CD14-positive monocyte (primary cell): ENCODE results near the gene ITPR2. TPM values are rescaled to one million over a fixed set of nuclear protein-coding genes. Genes with fewer than 3 reads are reported as not detected.

Experiments used
- DNase-seq, 3 donors: peaks; one replicate each; pipeline ENCODE4 v3.0.0-alpha.2; 2011 to 2022
- H2AFZ ChIP-seq: 2 replicates; pipeline ENCODE4 v1.6.0; 2012; ENCODE audit warnings: mild to moderate bottlenecking, low read depth, low read length, inconsistent platforms; ENCODE audit not compliant: insufficient read depth, poor library complexity, severe bottlenecking
- H3K27ac ChIP-seq, 2 donors: 1 replicate in 1 of 2; 2 replicates in 1 of 2; pipeline ENCODE4 v1.5.1; 2012 to 2013; ENCODE audit warnings: low read length in 2 of 2, control low read depth in 1 of 2, inconsistent platforms in 1 of 2, low read depth in 1 of 2, mild to moderate bottlenecking in 1 of 2
- H3K27me3 ChIP-seq, 2 donors: one replicate each; pipeline versions ENCODE4 v1.6.0 to v1.6.1; 2011 to 2013; ENCODE audit warnings: low read length in 2 of 2; ENCODE audit not compliant: control insufficient read depth in 2 of 2, insufficient read depth in 2 of 2
- H3K36me3 ChIP-seq, 2 donors: replicated peaks in 1 of 2; 1 replicate in 1 of 2; 2 replicates in 1 of 2; pipeline versions ENCODE4 v1.5.1 to v1.6.1; 2012 to 2013; ENCODE audit warnings: low read length in 2 of 2, control low read depth in 1 of 2, inconsistent platforms in 1 of 2, mild to moderate bottlenecking in 1 of 2; ENCODE audit not compliant: insufficient read depth in 2 of 2, control insufficient read depth in 1 of 2
- H3K4me1 ChIP-seq, 2 donors: 1 replicate in 1 of 2; 2 replicates in 1 of 2; pipeline versions ENCODE4 v1.5.1 to v1.6.1; 2012 to 2013; ENCODE audit warnings: low read length in 2 of 2, control low read depth in 1 of 2, inconsistent platforms in 1 of 2, mild to moderate bottlenecking in 1 of 2, moderate library complexity in 1 of 2; ENCODE audit not compliant: insufficient read depth in 2 of 2, control insufficient read depth in 1 of 2
- H3K4me2 ChIP-seq: replicated peaks from 2 replicates; pipeline ENCODE3; 2012; ENCODE audit warnings: low read length, moderate library complexity, mild to moderate bottlenecking; ENCODE audit not compliant: poor library complexity, severe bottlenecking; ENCODE audit errors: extremely low read depth
- H3K4me3 ChIP-seq, 3 experiments: fragments of 200-600 bp in 1 of 3; sonication (generic) in 1 of 3; replicated peaks in 1 of 3; 1 replicate in 2 of 3; 2 replicates in 1 of 3; pipeline ENCODE4 v1.5.1; 2011 to 2013; ENCODE audit warnings: low read length in 3 of 3, mild to moderate bottlenecking in 3 of 3, control low read depth in 2 of 3, low read depth in 2 of 3, inconsistent platforms in 1 of 3, moderate library complexity in 1 of 3
- H3K79me2 ChIP-seq: 2 replicates; pipeline ENCODE4 v1.6.0; 2012; ENCODE audit warnings: mild to moderate bottlenecking, control low read depth, inconsistent platforms, low read length, moderate library complexity; ENCODE audit not compliant: insufficient read depth
- H3K9ac ChIP-seq: 2 replicates; pipeline ENCODE4 v1.6.0; 2017; ENCODE audit warnings: low read length, mild to moderate bottlenecking; ENCODE audit not compliant: insufficient read depth, poor library complexity, severe bottlenecking
- H3K9me3 ChIP-seq, 2 donors: replicated peaks in 1 of 2; 1 replicate in 1 of 2; 2 replicates in 1 of 2; pipeline versions ENCODE4 v1.5.1 to v1.6.1; 2012 to 2013; ENCODE audit warnings: low read length in 2 of 2, control low read depth in 1 of 2; ENCODE audit not compliant: control insufficient read depth in 1 of 2, insufficient read depth in 1 of 2
- H4K20me1 ChIP-seq: 2 replicates; pipeline ENCODE4 v1.6.0; 2012; ENCODE audit warnings: mild to moderate bottlenecking, low read length, control low read depth, moderate library complexity; ENCODE audit not compliant: insufficient read depth
- H3K27ac Mint-ChIP-seq, 7 donors: one replicate each; pipeline ENCODE4 v1.8.0; 2020; ENCODE audit warnings: mild to moderate bottlenecking in 7 of 7, mixed read lengths in 7 of 7, moderate library complexity in 6 of 7, inconsistent platforms in 2 of 7
- H3K27me3 Mint-ChIP-seq, 3 donors: one replicate each; pipeline ENCODE4 v1.8.0; 2021 to 2022; ENCODE audit warnings: low read depth in 3 of 3, mild to moderate bottlenecking in 3 of 3, mixed read lengths in 3 of 3, moderate library complexity in 3 of 3, inconsistent platforms in 1 of 3
- H3K36me3 Mint-ChIP-seq, 2 donors: one replicate each; pipeline ENCODE4 v1.8.0; 2020; ENCODE audit warnings: mixed read lengths in 2 of 2, inconsistent platforms in 1 of 2, mild to moderate bottlenecking in 1 of 2
- H3K4me1 Mint-ChIP-seq: one replicate; pipeline ENCODE4 v1.8.0; 2020; ENCODE audit warnings: mild to moderate bottlenecking, mixed read lengths
- H3K4me3 Mint-ChIP-seq, 2 donors: one replicate each; pipeline ENCODE4 v1.8.0; 2020; ENCODE audit warnings: mild to moderate bottlenecking in 2 of 2, mixed read lengths in 2 of 2, moderate library complexity in 1 of 2
- H3K9me3 Mint-ChIP-seq, 7 donors: one replicate each; pipeline ENCODE4 v1.8.0; 2020 to 2022; ENCODE audit warnings: mixed read lengths in 7 of 7, mild to moderate bottlenecking in 6 of 7, moderate library complexity in 6 of 7, inconsistent platforms in 2 of 7
- CTCF ChIP-seq: fragments of 200-600 bp; IDR thresholded peaks from one replicate; pipeline ENCODE4 v1.8.0; 2022; ENCODE audit warnings: antibody characterized with exemption, mild to moderate bottlenecking
- WGBS: methylation state at CpG from one replicate; pipeline ENCODE4 v1.1.5; 2013; ENCODE audit warnings: missing lambda C conversion rate; ENCODE audit not compliant: insufficient coverage; 5-methylcytosine and 5-hydroxymethylcytosine counted together
- intact Hi-C, 2 donors: fragments of 100-400 bp; cut with micrococcal nuclease; formaldehyde crosslinking; loops; one replicate each; pipeline versions ENCODE4 v1.15.0 to v1.15.1; 2023
- polyA plus RNA-seq, 3 donors: library from polyadenylated mRNA; depleted of rRNA in 1 of 3; unstranded in 2 of 3; stranded (reverse) in 1 of 3; fragments of 300-500 nt in 2 of 3; fragments of >200 nt in 1 of 3; fragmentation: Illumina TruSeq in 2 of 3; gene quantifications; 1 replicate in 2 of 3; 2 replicates in 1 of 3; pipeline ENCODE4 v1.2.3, GENCODE V29; 2012 to 2021

ITPR2 gene
- polyA plus RNA-seq, 3 donors, result 2.7 to 6.4 (median 5.7) TPM

- Mint-ChIP-seq H3K4me1 (no peaks in the 10 kb centered on the region), H3K4me3 (no peak overlapping the region), H3K27me3 (no peaks in the 10 kb centered on the region), H3K27ac (no peak overlapping the region), H3K9me3 (no peaks in the 10 kb centered on the region), H3K36me3 (peaks cover 62 to 64% of the 10 kb centered on the region in 2 donors)
- WGBS, result no CpG with 5 or more reads among the region's 3 CpGs
- Histone ChIP-seq H3K4me2 (no peak overlapping the region), H3K79me2 (no peaks in the 10 kb centered on the region), H3K36me3 (peaks cover 28 to 75% of the 10 kb centered on the region in 2 donors), H3K9ac (no peak overlapping the region), H4K20me1 (no peaks in the 10 kb centered on the region), H3K27me3 (no peaks in the 10 kb centered on the region), H3K4me1 (no peaks in the 10 kb centered on the region), H3K9me3 (no peaks in the 10 kb centered on the region), H3K4me3 (no peak overlapping the region), H2AFZ (no peak overlapping the region), H3K27ac (no peak overlapping the region)
- DNase-seq, result no peak
- intact Hi-C loops, result no loop called here
- TF ChIP-seq CTCF, result no peak
Observed at GRCh38 chr12:26621932-26622331, 211.1 kb downstream of the ITPR2 start.

DNA sequence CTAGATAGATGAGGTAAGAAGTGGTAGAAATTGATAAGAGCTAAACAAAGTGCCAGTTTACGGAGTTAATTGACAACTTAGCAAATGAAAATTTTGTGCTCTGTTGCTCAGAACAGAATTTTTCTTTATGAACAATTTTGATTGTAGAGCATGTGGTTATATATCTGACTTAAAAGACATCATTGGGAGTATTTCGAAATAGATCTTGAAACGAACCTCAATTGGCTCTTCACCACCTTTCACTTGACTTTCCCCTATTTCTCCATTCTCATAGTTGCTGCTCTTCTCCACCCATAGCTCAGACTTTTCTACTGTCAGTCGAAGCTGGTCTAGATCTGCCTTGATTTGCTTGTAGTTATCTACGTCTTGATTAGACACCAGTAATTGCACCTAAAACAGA is 212.1 kb downstream of the ITPR2 start:
- H3K79me2 ChIP-seq, result no peaks in the 10 kb centered on the region
- no peaks in the 10 kb centered on the region for H3K9me3 Mint-ChIP-seq
- WGBS, result 100% methylated on average over 1 of the region's 5 CpGs
- H3K4me1 ChIP-seq, result no peaks in the 10 kb centered on the region
- H4K20me1 ChIP-seq, result no peaks in the 10 kb centered on the region
- TF ChIP-seq CTCF, result no peak
- H3K27me3 ChIP-seq, result no peaks in the 10 kb centered on the region
- no peak overlapping the region for H3K27ac Mint-ChIP-seq
- DNase-seq, result no peak
- no peaks in the 10 kb centered on the region for H3K4me1 Mint-ChIP-seq
- H3K27me3 Mint-ChIP-seq, result no peaks in the 10 kb centered on the region
- H3K27ac ChIP-seq, result no peak overlapping the region
- H3K4me3 Mint-ChIP-seq, result no peak overlapping the region
- H3K9me3 ChIP-seq, result no peaks in the 10 kb centered on the region
- H3K4me2 ChIP-seq, result no peak overlapping the region
- peaks cover 23 to 65% of the 10 kb centered on the region in 2 donors for H3K36me3 ChIP-seq
- intact Hi-C loops, result no loop called here
- H2AFZ ChIP-seq, result no peak overlapping the region
- no peak overlapping the region for H3K4me3 ChIP-seq
- no peak overlapping the region for H3K9ac ChIP-seq
- peaks cover 53 to 57% of the 10 kb centered on the region in 2 donors for H3K36me3 Mint-ChIP-seq
